ENCODE measurements around the gene BABAM2.
"Not testable (repeated sequence)": the region's sequence is repeated elsewhere in the genome, so short reads cannot be mapped to it uniquely, and the experiment has no call there.

GRCh38 chr2:27968957-27969356 lies 78.4 kb downstream of the BABAM2 start:
- TF ChIP-seq, protein P1, sequence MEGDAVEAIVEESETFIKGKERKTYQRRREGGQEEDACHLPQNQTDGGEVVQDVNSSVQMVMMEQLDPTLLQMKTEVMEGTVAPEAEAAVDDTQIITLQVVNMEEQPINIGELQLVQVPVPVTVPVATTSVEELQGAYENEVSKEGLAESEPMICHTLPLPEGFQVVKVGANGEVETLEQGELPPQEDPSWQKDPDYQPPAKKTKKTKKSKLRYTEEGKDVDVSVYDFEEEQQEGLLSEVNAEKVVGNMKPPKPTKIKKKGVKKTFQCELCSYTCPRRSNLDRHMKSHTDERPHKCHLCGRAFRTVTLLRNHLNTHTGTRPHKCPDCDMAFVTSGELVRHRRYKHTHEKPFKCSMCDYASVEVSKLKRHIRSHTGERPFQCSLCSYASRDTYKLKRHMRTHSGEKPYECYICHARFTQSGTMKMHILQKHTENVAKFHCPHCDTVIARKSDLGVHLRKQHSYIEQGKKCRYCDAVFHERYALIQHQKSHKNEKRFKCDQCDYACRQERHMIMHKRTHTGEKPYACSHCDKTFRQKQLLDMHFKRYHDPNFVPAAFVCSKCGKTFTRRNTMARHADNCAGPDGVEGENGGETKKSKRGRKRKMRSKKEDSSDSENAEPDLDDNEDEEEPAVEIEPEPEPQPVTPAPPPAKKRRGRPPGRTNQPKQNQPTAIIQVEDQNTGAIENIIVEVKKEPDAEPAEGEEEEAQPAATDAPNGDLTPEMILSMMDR (IDR thresholded peaks at IDR 0.05): not testable (repeated sequence)
- TF ChIP-seq POLR2A (IDR thresholded peaks at IDR 0.05); POLR2AphosphoS5 (IDR thresholded peaks at IDR 0.05; ENCODE audit: insufficient read depth in 1 of 2, low read depth in 1 of 2): not testable (repeated sequence)

Measured in vagina (tissue), 2 donors.